ENCODE results near the gene ANKRD44. TPM values are rescaled to one million over a fixed set of nuclear protein-coding genes. Genes with fewer than 3 reads are reported as not detected.

Gene ANKRD44
- total RNA-seq, 2 donors from 2014 or later: 7.0 to 10.1 TPM

- no peak overlapping the region for H3K4me3 ChIP-seq
- H3K27me3 ChIP-seq: no peaks in the 10 kb centered on the region
- H3K4me1 ChIP-seq: peaks cover 0 to 11% of the 10 kb centered on the region in 2 donors
- DNase-seq (ENCODE audit: low spot score): no peak
- TF ChIP-seq CTCF (IDR thresholded peaks at IDR 0.05): no peak
- no peaks in the 10 kb centered on the region for H3K36me3 ChIP-seq
- H3K9me3 ChIP-seq: no peaks in the 10 kb centered on the region
- H3K27ac ChIP-seq: no peak overlapping the region
Measured at GRCh38 chr2:197159661-197160211, 150.8 kb downstream of the ANKRD44 start.

GRCh38 chr2:197158591-197159550 is 151.7 kb downstream of the ANKRD44 start:
- no peak for DNase-seq (ENCODE audit: low spot score)
- no peaks in the 10 kb centered on the region for H3K9me3 ChIP-seq
- no peak overlapping the region for H3K4me3 ChIP-seq
- no peak overlapping the region for H3K27ac ChIP-seq
- TF ChIP-seq CTCF (IDR thresholded peaks at IDR 0.05): no peak
- H3K4me1 ChIP-seq: peaks cover 0 to 4% of the 10 kb centered on the region in 2 donors
- no peaks in the 10 kb centered on the region for H3K36me3 ChIP-seq
- no peaks in the 10 kb centered on the region for H3K27me3 ChIP-seq

GRCh38 chr2:197157879-197158537 is 152.6 kb downstream of the ANKRD44 start:
- no peak overlapping the region for H3K27ac ChIP-seq
- peaks cover 0 to 4% of the 10 kb centered on the region in 2 donors for H3K4me1 ChIP-seq
- TF ChIP-seq CTCF (IDR thresholded peaks at IDR 0.05): no peak
- H3K4me3 ChIP-seq: no peak overlapping the region
- no peaks in the 10 kb centered on the region for H3K9me3 ChIP-seq
- no peak for DNase-seq (ENCODE audit: low spot score)
- H3K27me3 ChIP-seq: no peaks in the 10 kb centered on the region
- no peaks in the 10 kb centered on the region for H3K36me3 ChIP-seq

GRCh38 chr2:197156771-197157170 is 153.8 kb downstream of the ANKRD44 start:
- H3K4me3 ChIP-seq: no peak overlapping the region
- no peaks in the 10 kb centered on the region for H3K27me3 ChIP-seq
- peaks cover 0 to 16% of the 10 kb centered on the region in 2 donors for H3K4me1 ChIP-seq
- DNase-seq (ENCODE audit: low spot score): no peak
- no peaks in the 10 kb centered on the region for H3K36me3 ChIP-seq
- no peak overlapping the region for H3K27ac ChIP-seq
- no peak for TF ChIP-seq CTCF (IDR thresholded peaks at IDR 0.05)
- H3K9me3 ChIP-seq: no peaks in the 10 kb centered on the region

GRCh38 chr2:197152451-197153228 is 157.9 kb downstream of the ANKRD44 start:
- Histone ChIP-seq H3K27ac (no peak overlapping the region), H3K4me1 (peaks cover 0 to 11% of the 10 kb centered on the region in 2 donors), H3K36me3 (no peaks in the 10 kb centered on the region), H3K4me3 (no peak overlapping the region), H3K27me3 (no peaks in the 10 kb centered on the region), H3K9me3 (no peaks in the 10 kb centered on the region)
- no peak for TF ChIP-seq CTCF (IDR thresholded peaks at IDR 0.05)
- no peak for DNase-seq (ENCODE audit: low spot score)

Measured in right atrium auricular region (tissue), 2 donors.